ENCODE measurements around the gene HNRNPU.
"Not testable (repeated sequence)": the region's sequence is repeated elsewhere in the genome, so short reads cannot be mapped to it uniquely, and the experiment has no call there.

DNA sequence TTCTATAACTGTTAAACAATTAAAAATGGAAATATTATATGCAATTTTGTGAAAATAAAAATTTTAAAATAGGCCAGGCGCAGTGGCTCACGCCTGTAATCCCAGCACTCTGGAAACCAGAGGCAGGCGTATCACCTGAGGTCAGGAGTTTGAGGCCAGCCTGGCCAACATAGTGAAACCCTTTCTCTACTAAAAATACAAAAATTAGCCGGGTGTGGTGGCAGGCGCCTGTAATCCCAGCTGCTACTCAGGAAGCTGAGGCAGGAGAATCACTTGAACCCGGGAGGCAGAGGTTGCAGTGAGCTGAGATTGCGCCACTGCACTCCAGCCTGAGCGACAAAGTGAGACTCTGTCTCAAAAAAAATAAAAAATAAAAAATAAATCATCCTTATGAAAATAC lies 31.1 kb downstream of the HNRNPU start:
- TF ChIP-seq CTCF, POLR2AphosphoS5, POLR2A, EP300 (IDR thresholded peaks at IDR 0.05): not testable (repeated sequence)
